ENCODE results near the gene MECP2. TPM values are rescaled to one million over a fixed set of nuclear protein-coding genes. Genes with fewer than 3 reads are reported as not detected.

The MECP2 gene
- total and polyA plus RNA-seq, 2 donors (not counting 1 experiment from before 2014, with no cell fraction given), result 20.0 to 122 TPM

GRCh38 chrX:153992180-153992579 lies 105.3 kb downstream of the MECP2 start:
- no peak overlapping the region for H3K4me3 Mint-ChIP-seq
- CTCF ChIA-PET, result no interaction called here
- POLR2A ChIA-PET, result interaction anchor here (0.7 kb wide), 1 partner anchor 28 kb away, joined by 5 read pairs; no protein-coding TSS in a partner anchor

DNA sequence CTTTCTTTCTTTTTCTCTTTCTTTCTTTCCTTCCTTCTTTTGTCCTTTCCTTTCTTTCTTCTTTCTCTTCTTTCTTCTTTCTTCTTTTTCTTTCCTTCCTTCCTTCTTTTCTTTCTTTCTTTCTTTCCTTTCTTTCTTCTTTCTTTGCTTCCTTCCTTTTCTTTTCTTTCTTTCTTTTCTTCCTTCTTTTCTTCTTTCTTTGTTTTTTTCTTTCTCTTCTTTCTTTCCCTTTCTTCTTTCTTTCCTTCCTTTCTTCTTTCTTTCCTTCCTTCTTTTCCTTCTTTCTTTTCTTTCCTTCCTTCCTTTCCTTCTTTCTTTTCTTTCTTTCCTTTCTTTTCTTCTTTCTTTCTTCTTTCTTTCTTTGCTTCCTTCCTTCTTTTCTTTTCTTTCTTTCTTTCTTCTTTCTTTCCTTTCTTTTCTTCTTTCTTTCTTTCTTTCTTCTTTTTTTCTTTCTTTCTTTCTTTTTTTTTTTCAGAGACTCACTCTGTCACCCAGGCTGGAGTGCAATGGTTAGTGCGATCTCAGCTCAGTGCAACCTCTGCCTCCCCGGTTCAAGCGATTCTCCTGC lies 106.4 kb downstream of the MECP2 start:
- H3K4me1 Mint-ChIP-seq, result no peaks in the 10 kb centered on the region
- Histone ChIP-seq H3K27ac (ENCODE audit: low read length in 2 of 2) (no peak overlapping the region), H3K36me3 (replicated peaks in 1 of 2; ENCODE audit: control extremely low read depth in 1 of 2, control insufficient read depth in 1 of 2, extremely low read depth in 1 of 2, insufficient read depth in 2 of 2, low read length in 1 of 2) (no peaks in the 10 kb centered on the region), H4K20me1 (ENCODE audit: control insufficient read depth, insufficient read depth, low read length, poor library complexity, severe bottlenecking) (no peaks in the 10 kb centered on the region), H3K4me1 (ENCODE audit: control insufficient read depth in 2 of 2, insufficient read depth in 2 of 2, low read length in 2 of 2) (peaks cover 0 to 5% of the 10 kb centered on the region in 2 donors), H3K9ac (ENCODE audit: low read length) (no peak overlapping the region), H3K79me2 (ENCODE audit: control insufficient read depth, insufficient read depth, low read length) (no peaks in the 10 kb centered on the region), H3K4me2 (replicated peaks; ENCODE audit: low read depth, low read length, poor library complexity, severe bottlenecking) (no peak overlapping the region), H3K9me3 (ENCODE audit: control extremely low read depth in 1 of 3, control insufficient read depth in 2 of 3, insufficient read depth in 1 of 3, low read length in 2 of 3) (no peaks in the 10 kb centered on the region), H2AFZ (ENCODE audit: insufficient read depth, low read depth, low read length, poor library complexity, severe bottlenecking) (no peak overlapping the region), H3K27me3 (replicated peaks in 1 of 4; ENCODE audit: control extremely low read depth in 1 of 4, control insufficient read depth in 3 of 4, insufficient read depth in 4 of 4, low read length in 3 of 4) (no peaks in the 10 kb centered on the region), H3K4me3 (ENCODE audit: control extremely low read depth in 1 of 5, extremely low read depth in 1 of 5, insufficient read depth in 1 of 5, low read depth in 2 of 5, low read length in 4 of 5) (no peak overlapping the region)
- DNase-seq (no peak), ATAC-seq (ENCODE audit: low read depth) (no peak)
- no peak for TF ChIP-seq EZH2 (IDR thresholded peaks at IDR 0.05; ENCODE audit: borderline replicate concordance, insufficient read depth, low read depth, low read length, poor library complexity, severe bottlenecking)
- TF ChIP-seq, protein P1, sequence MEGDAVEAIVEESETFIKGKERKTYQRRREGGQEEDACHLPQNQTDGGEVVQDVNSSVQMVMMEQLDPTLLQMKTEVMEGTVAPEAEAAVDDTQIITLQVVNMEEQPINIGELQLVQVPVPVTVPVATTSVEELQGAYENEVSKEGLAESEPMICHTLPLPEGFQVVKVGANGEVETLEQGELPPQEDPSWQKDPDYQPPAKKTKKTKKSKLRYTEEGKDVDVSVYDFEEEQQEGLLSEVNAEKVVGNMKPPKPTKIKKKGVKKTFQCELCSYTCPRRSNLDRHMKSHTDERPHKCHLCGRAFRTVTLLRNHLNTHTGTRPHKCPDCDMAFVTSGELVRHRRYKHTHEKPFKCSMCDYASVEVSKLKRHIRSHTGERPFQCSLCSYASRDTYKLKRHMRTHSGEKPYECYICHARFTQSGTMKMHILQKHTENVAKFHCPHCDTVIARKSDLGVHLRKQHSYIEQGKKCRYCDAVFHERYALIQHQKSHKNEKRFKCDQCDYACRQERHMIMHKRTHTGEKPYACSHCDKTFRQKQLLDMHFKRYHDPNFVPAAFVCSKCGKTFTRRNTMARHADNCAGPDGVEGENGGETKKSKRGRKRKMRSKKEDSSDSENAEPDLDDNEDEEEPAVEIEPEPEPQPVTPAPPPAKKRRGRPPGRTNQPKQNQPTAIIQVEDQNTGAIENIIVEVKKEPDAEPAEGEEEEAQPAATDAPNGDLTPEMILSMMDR (IDR thresholded peaks at IDR 0.05), result peak; percentile 36
- ChIA-PET CTCF (no interaction called here), POLR2A (no interaction called here)
- no peaks in the 10 kb centered on the region for H3K27me3 Mint-ChIP-seq
- no peaks in the 10 kb centered on the region for H3K9me3 Mint-ChIP-seq (ENCODE audit: insufficient read depth)
- no peak overlapping the region for H3K27ac Mint-ChIP-seq
- intact Hi-C loops (cut with micrococcal nuclease), result no loop called here
- H3K4me3 Mint-ChIP-seq, result no peak overlapping the region
- no CpG with 5 or more reads among the region's 3 CpGs for WGBS (ENCODE audit: insufficient coverage)

More at GRCh38 chrX:153992180-153992579, 105.3 kb downstream of the MECP2 start:
- ATAC-seq (ENCODE audit: low read depth) (no peak), DNase-seq (no peak)
- Histone ChIP-seq H3K4me3 (ENCODE audit: control extremely low read depth in 1 of 5, extremely low read depth in 1 of 5, insufficient read depth in 1 of 5, low read depth in 2 of 5, low read length in 4 of 5) (no peak overlapping the region), H3K36me3 (replicated peaks in 1 of 2; ENCODE audit: control extremely low read depth in 1 of 2, control insufficient read depth in 1 of 2, extremely low read depth in 1 of 2, insufficient read depth in 2 of 2, low read length in 1 of 2) (no peaks in the 10 kb centered on the region), H3K9ac (ENCODE audit: low read length) (no peak overlapping the region), H3K4me1 (ENCODE audit: control insufficient read depth in 2 of 2, insufficient read depth in 2 of 2, low read length in 2 of 2) (no peaks in the 10 kb centered on the region), H2AFZ (ENCODE audit: insufficient read depth, low read depth, low read length, poor library complexity, severe bottlenecking) (no peak overlapping the region), H3K79me2 (ENCODE audit: control insufficient read depth, insufficient read depth, low read length) (no peaks in the 10 kb centered on the region), H3K9me3 (ENCODE audit: control extremely low read depth in 1 of 3, control insufficient read depth in 2 of 3, insufficient read depth in 1 of 3, low read length in 2 of 3) (no peaks in the 10 kb centered on the region), H3K27ac (ENCODE audit: low read length in 2 of 2) (no peak overlapping the region), H3K4me2 (replicated peaks; ENCODE audit: low read depth, low read length, poor library complexity, severe bottlenecking) (no peak overlapping the region), H4K20me1 (ENCODE audit: control insufficient read depth, insufficient read depth, low read length, poor library complexity, severe bottlenecking) (no peaks in the 10 kb centered on the region), H3K27me3 (replicated peaks in 1 of 4; ENCODE audit: control extremely low read depth in 1 of 4, control insufficient read depth in 3 of 4, insufficient read depth in 4 of 4, low read length in 3 of 4) (no peaks in the 10 kb centered on the region)
- intact Hi-C loops (cut with micrococcal nuclease), result no loop called here
- Mint-ChIP-seq H3K27me3 (no peaks in the 10 kb centered on the region), H3K27ac (no peak overlapping the region), H3K4me1 (no peaks in the 10 kb centered on the region), H3K9me3 (ENCODE audit: insufficient read depth) (no peaks in the 10 kb centered on the region)
- WGBS (ENCODE audit: insufficient coverage), result 88% methylated on average over 6 of the region's 8 CpGs
- no peak for TF ChIP-seq EZH2 (IDR thresholded peaks at IDR 0.05; ENCODE audit: borderline replicate concordance, insufficient read depth, low read depth, low read length, poor library complexity, severe bottlenecking)
- TF ChIP-seq, protein P1 (IDR thresholded peaks at IDR 0.05), result no peak

All from B cell (primary cell).